Skeletal muscle cell (primary cell): ENCODE results near the gene HUNK.
"Not testable (repeated sequence)": the region's sequence is repeated elsewhere in the genome, so short reads cannot be mapped to it uniquely, and the experiment has no call there.

Experiments used
- DNase-seq: peaks from one replicate; pipeline ENCODE4 v3.0.0-alpha.2; 2010; ENCODE audit warnings: low read depth
- H3K4me3 ChIP-seq: 2 replicates; pipeline ENCODE4 v1.5.1; 2011; ENCODE audit warnings: low read depth, mild to moderate bottlenecking, control low read depth, low read length, moderate library complexity

Gene HUNK

DNA sequence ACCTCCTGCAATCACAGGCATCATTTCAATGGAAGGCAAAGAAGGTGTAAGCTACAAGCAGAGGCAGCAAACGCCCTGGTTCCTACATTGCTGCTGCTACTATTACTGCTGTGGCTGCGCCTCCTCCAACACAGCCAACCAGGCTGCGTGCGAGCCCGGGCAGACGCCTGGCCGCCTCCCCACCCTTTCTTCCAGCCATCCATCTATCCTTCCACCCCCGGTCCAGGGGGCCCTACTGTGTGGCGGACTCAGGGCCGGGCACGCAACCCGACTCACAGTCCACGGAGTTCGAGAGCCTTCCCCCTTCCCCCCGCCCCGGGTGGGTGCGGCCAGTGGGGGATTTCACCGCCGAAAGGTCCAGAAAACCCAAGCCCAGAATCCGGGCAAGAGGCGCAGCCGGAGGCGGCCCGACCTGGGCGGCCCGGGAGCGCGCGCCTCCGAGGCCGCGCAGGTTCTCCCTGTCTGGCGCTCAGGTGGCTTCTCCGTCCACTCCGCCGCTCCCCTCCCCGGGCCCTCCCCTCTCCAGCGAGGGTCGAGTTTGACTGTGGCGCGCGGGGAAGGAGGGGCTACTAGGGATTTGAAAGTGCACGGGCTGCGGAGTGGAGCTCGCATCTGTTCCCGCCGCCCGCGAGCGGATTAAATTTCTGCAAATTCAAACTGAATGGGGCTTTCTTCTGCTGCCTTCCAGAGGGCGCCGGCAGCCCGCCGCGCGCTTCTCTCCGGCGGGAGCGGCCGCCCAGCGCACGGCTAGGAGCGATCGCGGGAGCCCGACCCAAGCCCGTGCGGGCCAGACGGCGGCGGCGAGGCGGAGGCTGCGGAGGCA, at the start of gene HUNK:
HUNK (plus strand) TSS at position 569 of the 823 bp plus-strand sequence. CDS start 655 bp downstream, outside the sequence.
- H3K4me3 ChIP-seq = peak within 1 kb of the TSS; percentile 44
- DNase-seq = no peak

DNA sequence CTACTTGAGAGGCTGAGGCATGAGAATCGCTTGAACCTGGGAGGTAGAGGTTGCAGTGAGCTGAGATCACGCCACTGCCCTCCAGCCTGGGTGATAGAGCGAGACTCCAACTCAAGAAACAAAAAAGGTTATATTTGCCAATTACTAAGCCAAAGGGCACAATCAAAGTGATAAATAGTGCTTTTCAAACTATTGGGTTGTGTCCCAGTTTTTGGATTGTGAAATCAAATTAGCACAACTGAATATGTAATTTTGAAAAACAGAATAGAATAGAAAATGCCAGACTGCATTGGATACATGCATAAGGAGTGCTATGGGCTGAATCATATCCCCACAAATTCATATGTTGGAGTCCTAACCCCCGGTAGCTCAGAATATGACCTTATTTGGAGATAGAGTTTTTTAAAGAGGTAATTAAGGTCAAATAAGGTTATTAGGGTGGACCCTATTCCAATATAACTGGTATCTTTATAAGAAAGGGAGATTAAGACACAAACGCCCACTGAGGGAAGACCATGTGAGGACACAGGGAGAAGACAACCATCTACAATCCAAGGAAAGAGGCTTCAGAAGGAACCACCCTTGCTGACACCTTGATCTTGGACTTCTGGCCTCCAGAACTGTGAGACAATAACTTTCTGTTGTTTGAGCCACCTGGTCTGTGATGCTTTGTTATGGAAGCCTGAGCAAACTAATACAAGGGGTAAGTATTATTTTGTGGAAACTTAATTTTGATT, 42.9 kb upstream of the HUNK start:
- H3K4me3 ChIP-seq = no peak overlapping the region
- no peak for DNase-seq

DNA sequence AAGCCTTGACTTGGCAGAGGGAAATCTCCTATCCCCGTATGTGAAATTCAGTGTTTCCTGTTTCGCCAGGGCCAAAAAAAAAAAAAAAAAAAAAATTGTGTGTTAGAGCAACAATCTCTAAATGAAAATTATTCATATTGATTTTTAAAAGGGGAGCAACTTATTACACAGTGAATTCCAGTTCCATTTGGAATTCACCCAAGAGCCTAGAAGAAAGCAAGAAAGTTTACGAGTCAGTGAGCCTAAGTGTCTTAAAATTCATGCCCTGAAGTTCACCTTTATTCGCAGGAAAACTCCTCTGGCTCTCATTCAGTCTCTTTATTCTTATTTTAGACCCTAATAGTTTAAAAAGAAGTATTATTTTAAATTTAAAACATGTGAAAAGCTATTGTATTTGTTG, 42.1 kb upstream of the HUNK start:
- no peak for DNase-seq
- H3K4me3 ChIP-seq = no peak overlapping the region

DNA sequence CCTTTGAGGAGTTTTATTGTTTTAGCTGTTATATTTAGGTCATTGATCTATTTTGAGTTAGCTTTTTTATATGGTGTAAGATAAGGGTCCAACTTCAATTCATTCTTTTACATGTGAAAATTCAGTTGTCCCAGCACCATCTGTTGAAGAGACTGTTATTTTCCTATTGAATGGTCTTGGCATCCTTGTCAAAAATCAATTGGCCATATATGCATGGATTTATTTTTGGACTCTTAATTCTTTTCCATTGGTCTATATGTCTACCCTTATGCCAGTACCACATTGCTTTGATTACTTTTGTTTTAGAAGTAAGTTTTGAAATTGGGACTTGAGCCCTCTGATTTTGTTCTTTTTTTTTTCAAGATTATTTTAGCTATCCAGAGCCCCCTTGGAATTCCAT, 35.8 kb upstream of the HUNK start:
- no peak for DNase-seq

DNA sequence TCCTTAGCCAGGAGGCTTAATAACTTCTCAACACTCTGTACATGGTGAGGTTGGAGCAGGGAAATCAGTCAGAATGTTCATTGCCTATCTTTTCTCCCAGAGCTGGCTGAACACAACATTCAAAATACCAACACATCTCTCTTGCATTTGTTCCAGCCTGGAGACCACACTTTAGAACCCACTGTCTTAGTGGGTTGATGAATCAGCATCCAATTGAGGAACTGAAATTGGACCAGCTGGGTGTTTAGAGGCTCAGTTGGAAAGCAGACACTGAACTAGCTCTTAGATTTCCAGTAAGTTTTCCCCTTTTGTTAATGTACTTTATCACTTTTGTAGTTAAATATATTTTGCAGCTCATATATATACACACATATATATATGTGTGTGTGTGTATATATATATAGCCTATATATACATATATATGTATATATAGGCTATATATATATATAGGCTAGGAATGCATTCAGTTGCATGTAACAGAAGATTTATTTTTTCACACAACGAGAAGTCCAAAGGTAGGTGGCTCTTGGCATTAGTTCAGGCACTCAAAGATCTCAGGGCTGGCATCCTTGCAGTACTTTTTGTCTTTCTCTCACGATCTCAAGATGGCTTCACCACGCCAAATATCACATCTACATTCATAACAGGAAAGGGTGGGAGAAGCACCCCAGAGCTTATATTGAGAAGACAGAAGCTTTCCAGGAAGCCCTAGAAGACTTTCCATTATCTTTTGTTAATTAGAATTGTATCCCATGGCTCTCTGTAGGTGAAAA, 35.0 kb upstream of the HUNK start:
- no peak overlapping the region for H3K4me3 ChIP-seq
- DNase-seq = no peak

More for the DNA sequence above, 35.8 kb upstream of the HUNK start:
- H3K4me3 ChIP-seq = no peak overlapping the region

DNA sequence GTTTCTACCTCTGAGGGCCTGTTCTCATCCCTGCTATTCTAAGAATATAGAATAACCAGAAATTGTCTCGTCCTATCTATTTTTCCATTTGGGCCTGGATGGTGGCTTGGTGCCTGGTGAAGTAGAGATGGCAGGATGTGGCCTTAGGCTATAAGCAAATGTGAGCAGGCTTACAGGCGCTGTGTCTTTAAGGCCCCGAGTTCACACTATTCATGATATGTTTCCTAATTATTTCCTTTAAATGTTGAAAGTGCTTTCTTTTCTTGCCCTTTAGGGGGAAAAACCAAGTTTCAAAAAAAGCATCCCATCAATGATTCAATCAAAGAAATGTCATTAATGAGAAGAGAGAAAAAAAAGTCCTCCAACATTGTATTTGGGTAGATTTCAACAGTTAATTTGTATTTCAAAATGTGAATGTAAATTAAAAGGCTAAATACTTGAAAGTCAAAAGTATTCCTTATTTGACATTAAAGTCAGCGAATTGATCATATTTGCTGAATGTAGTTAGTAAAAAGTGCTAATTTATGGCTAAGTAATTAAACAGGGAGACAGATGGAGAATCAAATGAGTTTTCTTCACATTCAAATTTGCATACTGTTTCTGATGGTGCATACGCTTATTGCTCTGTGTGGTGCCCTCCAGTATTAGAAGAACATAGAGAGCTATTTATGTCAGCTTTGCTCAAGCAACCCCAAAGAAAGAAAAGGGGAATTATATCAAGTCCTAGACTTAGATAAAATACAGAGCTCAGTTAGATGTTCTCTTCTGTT, 34.0 kb upstream of the HUNK start:
- no peak overlapping the region for H3K4me3 ChIP-seq
- DNase-seq = no peak

DNA sequence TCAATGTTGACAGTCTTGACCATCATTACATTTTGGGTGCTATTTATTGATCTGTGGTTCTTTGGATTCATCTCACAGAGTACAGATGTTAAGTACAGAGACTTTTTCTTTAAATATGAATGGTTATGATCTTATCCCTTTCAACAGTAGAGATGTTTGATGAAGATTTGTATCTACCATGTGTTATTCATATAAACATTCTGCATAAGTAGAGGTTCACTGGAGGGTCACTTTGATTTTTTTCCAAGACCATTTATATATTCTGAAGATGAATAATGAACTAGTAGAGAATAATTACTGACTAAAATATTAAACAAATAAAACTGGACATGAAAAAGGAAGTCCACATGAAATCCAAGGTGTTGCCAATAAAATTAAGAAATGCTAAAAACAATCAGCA, 28.6 kb upstream of the HUNK start:
- H3K4me3 ChIP-seq = no peak overlapping the region
- DNase-seq = no peak

DNA sequence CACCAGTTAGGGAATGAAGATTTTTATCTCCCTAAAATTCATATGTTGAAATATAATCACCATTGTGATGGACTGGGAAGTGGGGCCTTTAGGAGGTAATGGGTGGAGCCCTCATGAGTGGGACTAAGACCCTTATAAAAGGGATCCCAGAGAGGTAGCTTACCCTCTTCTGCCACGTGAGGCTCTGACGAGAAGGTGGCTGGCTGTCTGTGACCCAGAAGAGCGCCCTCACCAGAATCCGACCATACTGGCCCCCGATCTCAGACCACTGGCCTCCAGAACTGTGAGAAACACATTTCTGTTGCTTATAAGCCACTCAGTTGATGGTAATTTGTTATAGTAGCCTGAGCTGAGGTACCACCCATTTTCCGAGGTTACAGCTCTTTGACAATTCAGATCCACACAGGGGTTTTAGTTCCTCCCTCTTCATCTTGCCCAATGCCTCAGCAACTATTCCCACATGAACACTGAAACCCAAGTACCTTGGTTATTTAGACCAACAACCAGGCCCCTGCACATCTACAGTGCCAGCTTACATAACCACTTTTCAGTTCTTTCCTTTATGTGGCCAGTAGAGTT, 27.6 kb upstream of the HUNK start:
- no peak overlapping the region for H3K4me3 ChIP-seq
- DNase-seq = no peak

DNA sequence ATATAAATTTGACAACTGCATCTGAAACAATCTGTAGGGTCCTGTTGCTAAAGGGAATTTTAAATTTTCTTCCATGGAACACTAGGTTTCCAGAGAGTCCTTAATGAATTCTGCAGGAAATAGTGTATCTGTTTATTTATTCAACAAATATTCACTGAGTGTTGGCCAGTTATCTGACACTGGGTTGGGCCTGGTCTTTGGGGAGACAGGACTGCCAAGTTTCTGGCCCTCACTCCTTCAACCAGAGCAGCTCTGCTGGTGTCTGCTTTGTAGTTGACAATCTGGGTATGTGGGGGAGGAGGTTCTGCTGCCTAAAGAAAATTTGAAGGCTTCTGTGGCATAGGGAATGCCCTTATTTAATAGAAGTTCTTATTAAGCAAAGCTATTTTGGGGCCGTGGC, 26.1 kb upstream of the HUNK start:
- H3K4me3 ChIP-seq = no peak overlapping the region
- DNase-seq = no peak

DNA sequence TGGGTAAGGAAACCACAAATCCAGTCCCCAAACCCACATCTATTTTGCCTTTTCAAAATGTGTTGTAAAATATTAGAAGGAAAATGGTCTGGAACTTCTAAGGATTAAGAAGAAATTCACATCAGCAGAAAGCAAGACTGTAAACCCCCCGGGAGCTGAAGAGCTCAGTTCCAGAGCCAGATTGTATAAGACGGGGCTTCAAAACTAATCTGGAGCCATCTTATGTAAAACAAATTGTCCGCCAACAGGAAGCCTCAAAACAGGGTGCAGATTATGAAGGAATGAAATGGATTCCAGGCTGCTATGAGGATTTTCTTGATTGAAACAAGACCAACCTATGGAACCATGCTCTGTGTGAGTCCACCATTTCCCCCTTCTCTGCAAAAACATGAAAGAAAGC, 25.1 kb upstream of the HUNK start:
- H3K4me3 ChIP-seq = no peak overlapping the region
- DNase-seq = no peak

DNA sequence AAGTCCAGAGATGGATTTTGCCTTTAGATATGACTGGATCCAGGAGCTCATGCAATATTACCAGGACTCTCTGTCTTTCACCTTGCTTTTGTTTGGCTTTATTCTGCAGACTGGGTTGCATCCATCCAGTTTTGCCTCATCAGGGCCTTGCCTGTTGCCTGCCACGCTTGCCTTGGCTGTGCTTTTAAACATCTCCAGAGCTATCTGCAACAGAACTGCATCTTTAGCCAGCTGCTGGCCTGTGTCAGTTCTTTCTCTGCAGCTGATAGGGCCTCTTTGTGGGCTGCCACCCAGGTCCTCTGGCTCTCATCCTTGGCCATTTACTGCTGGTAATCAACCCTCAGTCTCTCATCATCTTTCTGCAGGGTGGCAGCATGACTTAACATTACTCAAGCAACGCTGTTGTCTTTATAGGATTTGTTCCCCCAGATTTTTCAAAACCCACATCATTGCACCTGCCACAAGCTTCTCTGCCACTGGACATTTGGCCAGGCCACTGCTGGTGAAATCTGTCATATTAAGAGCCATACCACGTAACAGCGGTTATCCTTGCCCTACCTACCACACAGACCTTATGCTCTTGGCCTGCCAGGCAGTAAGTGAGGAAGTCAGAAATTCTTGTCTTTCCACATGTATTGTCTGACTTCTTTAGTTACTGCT, 24.4 kb upstream of the HUNK start:
- no peak for DNase-seq

DNA sequence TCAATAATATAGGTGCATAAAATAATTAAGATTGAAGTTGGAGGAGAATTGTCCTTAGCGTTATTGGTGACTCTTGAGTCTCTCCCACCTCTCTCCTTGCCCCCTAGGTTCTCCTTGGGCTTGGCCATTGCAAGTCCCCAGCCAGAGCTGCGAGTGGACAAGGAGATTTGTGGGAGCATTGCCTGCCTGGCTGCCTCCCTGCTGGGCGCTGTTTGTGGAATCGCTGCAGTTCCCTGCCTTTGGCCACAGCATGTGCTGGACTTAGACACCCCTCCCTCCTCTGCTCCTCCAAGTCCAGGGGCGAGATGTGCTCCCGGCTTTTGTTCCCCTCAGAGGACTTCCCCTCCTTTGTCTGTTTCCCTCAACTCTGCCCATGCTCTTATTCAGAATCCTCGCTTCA, 21.9 kb upstream of the HUNK start:
- no peak for DNase-seq
- no peak overlapping the region for H3K4me3 ChIP-seq

More for the DNA sequence above, 24.4 kb upstream of the HUNK start:
- H3K4me3 ChIP-seq = no peak overlapping the region

DNA sequence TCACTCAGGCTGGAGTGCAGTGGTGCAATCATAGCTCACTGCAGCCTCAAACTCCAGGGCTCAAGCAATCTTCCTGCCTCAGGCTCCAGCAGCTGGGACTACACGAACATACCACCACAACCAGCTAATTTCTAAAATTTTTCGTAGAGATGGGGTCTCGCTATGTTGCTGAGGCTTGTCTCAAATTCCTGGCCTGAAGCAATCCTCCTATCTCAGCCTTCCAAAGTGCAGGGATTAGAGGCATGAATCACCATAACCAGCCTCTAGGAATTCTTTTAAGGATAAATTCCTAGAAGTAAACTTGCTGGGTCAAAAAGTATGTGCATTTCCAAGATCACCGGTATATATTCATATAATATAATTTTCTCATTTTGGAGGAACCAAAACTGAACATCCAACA, 17.6 kb upstream of the HUNK start:
- no peak for DNase-seq
- H3K4me3 ChIP-seq = no peak overlapping the region

DNA sequence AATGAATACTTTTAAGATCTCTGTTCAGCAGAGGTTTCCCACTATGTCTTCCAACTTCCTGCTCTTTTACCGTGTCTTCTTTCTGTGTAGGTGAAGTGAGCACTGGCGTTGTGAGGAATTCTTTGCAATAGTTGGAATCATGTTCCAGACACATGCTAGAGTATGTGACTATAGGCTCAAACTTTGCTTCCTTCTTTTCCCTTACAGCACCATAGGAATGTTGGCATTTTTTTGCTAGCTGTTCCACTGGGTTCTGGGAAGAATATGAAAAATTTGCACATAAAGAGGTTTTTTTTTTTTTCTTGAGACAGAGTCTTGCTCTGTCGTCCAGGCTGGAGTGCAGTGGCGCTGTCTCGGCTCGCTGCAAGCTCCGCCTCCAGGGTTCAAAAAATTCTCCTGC, 15.7 kb upstream of the HUNK start:
- H3K4me3 ChIP-seq = no peak overlapping the region
- DNase-seq = no peak

DNA sequence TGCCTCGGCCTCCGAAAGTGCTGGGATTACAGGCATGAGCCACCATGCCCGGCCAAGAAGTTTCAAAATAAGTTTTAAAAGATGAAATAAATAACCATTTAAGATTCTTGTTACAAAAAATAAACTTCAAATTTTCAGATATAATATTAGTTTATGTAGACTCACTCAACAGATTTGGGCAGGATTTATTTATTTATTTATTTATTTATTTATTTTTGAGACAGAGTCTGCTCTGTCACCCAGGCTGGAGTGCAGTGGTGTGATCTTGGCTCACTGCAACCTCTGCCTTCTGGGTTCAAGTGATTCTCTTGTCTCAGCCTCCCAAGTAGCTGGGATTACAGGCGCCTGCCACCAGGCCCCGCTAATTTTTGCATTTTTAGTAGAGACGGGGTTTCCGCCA, 15.2 kb upstream of the HUNK start:
- H3K4me3 ChIP-seq, DNase-seq: not testable (repeated sequence)

DNA sequence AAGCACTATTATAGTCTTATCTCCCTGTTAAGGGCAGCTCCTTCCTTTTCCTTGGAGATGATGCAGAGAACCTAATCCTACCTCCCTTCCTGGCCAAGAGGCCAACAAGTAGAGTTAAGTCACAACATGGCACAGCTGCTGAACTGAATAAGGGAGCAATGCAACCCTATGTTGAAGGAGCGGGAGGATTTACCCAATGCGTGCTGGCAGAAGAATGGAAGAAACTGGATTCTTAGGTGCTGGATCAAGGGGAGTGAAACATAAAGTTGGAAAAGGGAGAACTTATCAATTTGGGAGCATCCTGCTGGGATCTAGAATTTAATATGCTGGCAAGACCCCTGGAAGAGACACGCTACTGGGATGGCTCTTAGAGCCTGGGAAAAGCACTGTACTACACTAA, 12.0 kb upstream of the HUNK start:
- H3K4me3 ChIP-seq = no peak overlapping the region
- no peak for DNase-seq

DNA sequence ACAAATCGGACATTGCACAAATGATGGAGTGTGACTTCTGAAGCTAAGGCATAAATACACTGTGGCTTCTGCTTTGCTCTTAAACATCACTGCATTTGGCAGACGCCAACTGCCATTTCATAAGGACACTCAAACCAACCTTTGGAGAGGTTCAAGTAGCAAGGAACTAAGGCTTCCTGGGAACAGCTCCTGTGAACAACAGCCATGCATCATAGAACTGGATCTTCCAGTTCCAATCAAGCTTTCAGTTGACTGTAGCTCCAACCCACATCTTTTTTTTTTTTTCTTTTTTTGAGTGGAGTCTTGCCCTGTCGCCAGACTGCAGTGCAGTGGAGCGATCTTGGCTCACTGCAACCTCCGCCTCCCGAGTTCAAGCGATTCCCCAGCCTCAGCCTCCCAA, 10.7 kb upstream of the HUNK start:
- H3K4me3 ChIP-seq = no peak overlapping the region
- no peak for DNase-seq

DNA sequence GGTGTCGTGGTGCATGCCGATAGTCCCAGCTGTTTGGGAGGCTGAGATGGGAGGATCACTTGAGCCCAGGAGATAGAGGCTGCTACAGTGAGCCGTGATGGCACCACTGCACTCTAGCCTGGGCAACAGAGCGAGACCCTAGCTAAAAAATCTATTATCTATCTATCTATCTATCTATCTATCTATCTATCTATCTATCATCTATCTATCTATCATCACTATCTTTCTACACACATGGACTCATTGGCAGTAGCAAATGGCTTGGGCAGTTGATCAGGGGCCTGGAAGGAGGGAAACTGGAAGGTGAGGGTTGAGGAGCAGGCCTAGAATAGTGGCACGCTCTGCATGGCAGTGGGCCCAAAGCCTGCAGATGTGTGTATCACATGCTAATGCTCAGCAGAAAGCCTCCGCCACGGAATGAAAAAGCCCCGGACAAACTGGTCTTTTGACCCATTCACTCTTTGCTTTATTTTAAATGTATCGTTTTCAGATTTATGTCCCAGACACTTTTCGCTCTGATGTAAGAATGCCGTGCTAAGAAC, 7.3 kb upstream of the HUNK start:
- H3K4me3 ChIP-seq = no peak overlapping the region
- no peak for DNase-seq
